SK-N-SH (cell line): ENCODE measurements around the gene GPR155. TPM values are rescaled to one million over a fixed set of nuclear protein-coding genes. Genes with fewer than 3 reads are reported as not detected.

Source experiments
- CTCF ChIA-PET: fragments of 300-600, 350-600 bp; formaldehyde crosslinking; extraction: SDS; loops from one replicate; lab custom pipeline; 2021; lab: Yijun Ruan, JAX
- POLR2A ChIA-PET: fragments of 350-600 bp; sonication (Branson Sonifier 250); formaldehyde crosslinking; extraction: SDS; loops from one replicate; lab custom pipeline; 2020; ENCODE audit warnings: antibody characterized with exemption, inconsistent platforms; lab: Yijun Ruan, JAX
- DNase-seq: peaks from one replicate; pipeline ENCODE4 v3.0.0; 2012
- H2AFZ ChIP-seq: fragments of 200-600 bp; sonication (generic); 2 replicates; pipeline ENCODE4 v1.8.1; 2016; ENCODE audit warnings: antibody characterized with exemption, mild to moderate bottlenecking, low read depth
- H3F3A ChIP-seq: fragments of 200-600 bp; sonication (generic); replicated peaks from 2 replicates; pipeline ENCODE3; 2016; ENCODE audit warnings: antibody characterized with exemption, mild to moderate bottlenecking; ENCODE audit not compliant: insufficient read depth
- H3K27ac ChIP-seq, 2 experiments: fragments of 200-500 bp in 1 of 2; fragments of 200-600 bp in 1 of 2; sonication (Bioruptor generic) in 1 of 2; sonication (generic), shearing (Covaris generic) in 1 of 2; 2 replicates each; pipeline versions ENCODE4 v1.5.1 to v1.6.1; 2014 to 2016; ENCODE audit warnings: low read depth in 2 of 2, inconsistent platforms in 1 of 2, low read length in 1 of 2, mild to moderate bottlenecking in 1 of 2, mixed read lengths in 1 of 2
- H3K27me3 ChIP-seq: fragments of 200-600 bp; sonication (generic), shearing (Covaris generic); 2 replicates; pipeline ENCODE4 v1.6.1; 2016; ENCODE audit warnings: mixed run types; ENCODE audit not compliant: insufficient read depth
- H3K36me3 ChIP-seq, 2 experiments: fragments of 200-500 bp in 1 of 2; fragments of 200-600 bp in 1 of 2; sonication (Bioruptor generic) in 1 of 2; sonication (generic) in 1 of 2; replicated peaks in 1 of 2; 2 replicates each; pipeline versions ENCODE3 to v1.5.1; 2014 to 2016; ENCODE audit warnings: low read length in 1 of 2, mild to moderate bottlenecking in 1 of 2; ENCODE audit not compliant: insufficient read depth in 2 of 2, control insufficient read depth in 1 of 2
- H3K4me1 ChIP-seq, 2 experiments: fragments of 200-500 bp in 1 of 2; fragments of 200-600 bp in 1 of 2; sonication (Bioruptor generic) in 1 of 2; sonication (generic), shearing (Covaris generic) in 1 of 2; 2 replicates each; pipeline versions ENCODE4 v1.5.1 to v1.6.1; 2014 to 2016; ENCODE audit warnings: low read depth in 1 of 2, low read length in 1 of 2, mixed run types in 1 of 2; ENCODE audit not compliant: insufficient read depth in 2 of 2, control insufficient read depth in 1 of 2
- H3K4me2 ChIP-seq: fragments of 200-600 bp; sonication (generic), shearing (Covaris generic); 2 replicates; pipeline ENCODE4 v1.6.1; 2017; ENCODE audit warnings: mixed run types
- H3K4me3 ChIP-seq, 2 experiments: fragments of 200-500 bp in 1 of 2; fragments of 200-600 bp in 1 of 2; sonication (Bioruptor generic) in 1 of 2; sonication (generic), shearing (Covaris generic) in 1 of 2; 2 replicates each; pipeline versions ENCODE4 v1.5.1 to v1.8.1; 2014 to 2016; ENCODE audit warnings: low read depth in 2 of 2, inconsistent platforms in 1 of 2, low read length in 1 of 2, mild to moderate bottlenecking in 1 of 2, mixed read lengths in 1 of 2, moderate library complexity in 1 of 2
- H3K79me2 ChIP-seq: fragments of 200-600 bp; sonication (generic); 2 replicates; pipeline ENCODE4 v1.8.1; 2017; ENCODE audit warnings: mild to moderate bottlenecking; ENCODE audit not compliant: insufficient read depth
- H3K9ac ChIP-seq: fragments of 200-600 bp; sonication (generic); 2 replicates; pipeline ENCODE4 v1.6.1; 2017; ENCODE audit warnings: mixed run types
- H3K9me2 ChIP-seq: fragments of 200-600 bp; sonication (generic); 2 replicates; pipeline ENCODE4 v1.6.1; 2017; ENCODE audit warnings: mixed run types
- H3K9me3 ChIP-seq: fragments of 200-600 bp; sonication (generic); 2 replicates; pipeline ENCODE4 v1.6.1; 2017; ENCODE audit warnings: mixed run types, mild to moderate bottlenecking, moderate library complexity
- H4K20me1 ChIP-seq: fragments of 200-600 bp; sonication (generic); 2 replicates; pipeline ENCODE4 v1.6.1; 2017; ENCODE audit warnings: mild to moderate bottlenecking, mixed run types; ENCODE audit not compliant: insufficient read depth
- CTCF ChIP-seq: fragments of 200-600 bp; sonication (generic); IDR thresholded peaks from 2 replicates; pipeline ENCODE4 v1.6.1; 2017; ENCODE audit warnings: antibody characterized with exemption, mild to moderate bottlenecking, moderate library complexity
- ELF1 ChIP-seq: IDR thresholded peaks from 2 replicates; pipeline ENCODE4 v1.4.0; 2012
- EP300 ChIP-seq, 2 experiments: IDR thresholded peaks; 2 replicates each; pipeline versions ENCODE4 v1.4.0 to v1.6.1; 2012; ENCODE audit warnings: borderline replicate concordance in 1 of 2, low read depth in 1 of 2, low read length in 1 of 2
- EZH2phosphoT487 ChIP-seq: fragments of 200-600 bp; sonication (generic); IDR thresholded peaks from 2 replicates; pipeline ENCODE4 v1.6.1; 2017; ENCODE audit warnings: low read depth, mixed run types, mild to moderate bottlenecking, antibody characterized with exemption, moderate library complexity, borderline replicate concordance
- FOXJ3 ChIP-seq: sonication (generic); formaldehyde crosslinking; IDR thresholded peaks from 2 replicates; pipeline ENCODE4 v1.5.1; 2020; ENCODE audit warnings: mild to moderate bottlenecking, missing genetic modification reagents
- FOXM1 ChIP-seq: IDR thresholded peaks from 2 replicates; pipeline ENCODE4 v1.4.0; 2012; ENCODE audit warnings: low read depth, mild to moderate bottlenecking
- GABPA ChIP-seq: IDR thresholded peaks from 2 replicates; pipeline ENCODE4 v1.4.0; 2012; ENCODE audit warnings: low read depth, mild to moderate bottlenecking
- IRF3 ChIP-seq: fragments of 150-350 bp; IDR thresholded peaks from 2 replicates; pipeline ENCODE4 v1.6.1; 2016; ENCODE audit warnings: mild to moderate bottlenecking, low read depth, low read length
- MAX ChIP-seq: IDR thresholded peaks from 2 replicates; pipeline ENCODE4 v1.4.0; 2012; ENCODE audit warnings: low read depth
- MXI1 ChIP-seq: IDR thresholded peaks from 2 replicates; pipeline ENCODE4 v1.6.1; 2012; ENCODE audit warnings: mild to moderate bottlenecking, low read depth, low read length, improper control_type of control experiment
- NFIC ChIP-seq: IDR thresholded peaks from 2 replicates; pipeline ENCODE4 v1.4.0; 2012; ENCODE audit warnings: borderline replicate concordance
- PBX3 ChIP-seq: IDR thresholded peaks from 2 replicates; pipeline ENCODE4; 2012
- POLR2AphosphoS5 ChIP-seq: IDR thresholded peaks from 2 replicates; pipeline ENCODE4 v1.6.1; 2012; ENCODE audit warnings: low read depth, low read length
- RCOR1 ChIP-seq: fragments of 150-350 bp; IDR thresholded peaks from 2 replicates; pipeline ENCODE4 v1.6.1; 2017; ENCODE audit warnings: antibody characterized with exemption, low read length
- RXRA ChIP-seq: IDR thresholded peaks from 2 replicates; pipeline ENCODE4 v1.4.0; 2012; ENCODE audit warnings: low read depth, mild to moderate bottlenecking, borderline replicate concordance
- SIN3A ChIP-seq: IDR thresholded peaks from 2 replicates; pipeline ENCODE4 v1.6.1; 2012; ENCODE audit warnings: low read depth, mild to moderate bottlenecking, low read length, moderate library complexity, borderline replicate concordance
- SMC3 ChIP-seq: IDR thresholded peaks from 2 replicates; pipeline ENCODE4 v1.6.1; 2012; ENCODE audit warnings: low read depth, low read length, improper control_type of control experiment
- TCF12 ChIP-seq: IDR thresholded peaks from 2 replicates; pipeline ENCODE4 v1.4.0; 2012
- YY1 ChIP-seq: IDR thresholded peaks from 2 replicates; pipeline ENCODE4 v1.4.0; 2012; ENCODE audit warnings: low read depth, mild to moderate bottlenecking
- WGBS: methylation state at CpG from one replicate; pipeline ENCODE4 v1.1.6; 2017; ENCODE audit warnings: low lambda C conversion rate; 5-methylcytosine and 5-hydroxymethylcytosine counted together
- polyA plus RNA-seq, 3 experiments: library from polyadenylated mRNA; depleted of rRNA; stranded (reverse); fragments of >200 nt; gene quantifications; 2 replicates each; pipeline ENCODE4 v1.2.3, GENCODE V29; 2012

The GPR155 gene
- polyA plus RNA-seq, 1 of the 3 experiments (the other 2 are of a cell fraction): 3.5 TPM

GRCh38 chr2:174438146-174438886 lies 48.5 kb downstream of the GPR155 start:
- POLR2A ChIA-PET: no interaction called here
- no peak for DNase-seq
- CTCF ChIA-PET: interaction anchor here (2.9 kb wide), 1 partner anchor 25 kb away, joined by 9 read pairs; no protein-coding TSS in a partner anchor

More at GRCh38 chr2:174438146-174438886, 48.5 kb downstream of the GPR155 start:
- 93% methylated on average over 13 of the region's 13 CpGs for WGBS
- Histone ChIP-seq H3K27me3 (no peaks in the 10 kb centered on the region), H3K27ac (no peak overlapping the region), H3K4me3 (no peak overlapping the region), H3K79me2 (no peaks in the 10 kb centered on the region), H3K9me2 (no peaks in the 10 kb centered on the region), H3F3A (peaks cover 8% of the 10 kb centered on the region), H3K9ac (no peak overlapping the region), H3K4me1 (peaks cover 0 to 13% of the 10 kb centered on the region in 2 experiments; a peak in 3 of 4 replicates), H3K36me3 (peaks cover 2 to 6% of the 10 kb centered on the region in 2 experiments), H4K20me1 (no peaks in the 10 kb centered on the region), H2AFZ (no peak overlapping the region), H3K4me2 (no peak overlapping the region), H3K9me3 (no peaks in the 10 kb centered on the region)
- TF ChIP-seq GABPA (no peak), POLR2AphosphoS5 (no peak), EP300 (IDR thresholded peaks at IDR 0.05; ENCODE audit: borderline replicate concordance in 1 of 2, low read depth in 1 of 2, low read length in 1 of 2) (no peak), PBX3 (no peak), SIN3A (no peak), FOXJ3 (no peak), TCF12 (no peak), SMC3 (no peak), FOXM1 (no peak), MXI1 (no peak), RCOR1 (no peak), IRF3 (no peak), MAX (no peak), CTCF (no peak), ELF1 (no peak), YY1 (no peak), NFIC (no peak), RXRA (no peak), EZH2phosphoT487 (no peak)
